ENCODE results near the gene BAIAP3.

GRCh38 chr16:1295465-1295864 lies 38.0 kb upstream of the BAIAP3 start:
- TF ChIP-seq CTCF (IDR thresholded peaks at IDR 0.05), result no peak
- no peak for TF ChIP-seq POLR2A (IDR thresholded peaks at IDR 0.05)
- no peak for TF ChIP-seq POLR2AphosphoS5 (IDR thresholded peaks at IDR 0.05; ENCODE audit: insufficient read depth in 1 of 2, low read depth in 1 of 2)
